Endothelial cell (in vitro differentiated cells): ENCODE data around the gene GPR4. TPM values are rescaled to one million over a fixed set of nuclear protein-coding genes. Genes with fewer than 3 reads are reported as not detected.

Experiments
- DNase-seq: peaks from one replicate; pipeline ENCODE4 v3.0.0; 2021; ENCODE audit warnings: low spot score
- H3K27ac Mint-ChIP-seq: one replicate; pipeline ENCODE4 v1.8.0; 2021; ENCODE audit warnings: mixed read lengths, inconsistent platforms; ENCODE audit not compliant: unreplicated experiment
- H3K27me3 Mint-ChIP-seq: one replicate; pipeline ENCODE4 v1.8.0; 2021; ENCODE audit warnings: mild to moderate bottlenecking, moderate library complexity, mixed read lengths, inconsistent platforms; ENCODE audit not compliant: unreplicated experiment
- H3K36me3 Mint-ChIP-seq: one replicate; pipeline ENCODE4 v1.8.0; 2021; ENCODE audit warnings: mild to moderate bottlenecking, low read depth, mixed read lengths, inconsistent platforms; ENCODE audit not compliant: unreplicated experiment
- H3K4me1 Mint-ChIP-seq: one replicate; pipeline ENCODE4 v1.8.0; 2021; ENCODE audit warnings: mild to moderate bottlenecking, mixed read lengths, inconsistent platforms; ENCODE audit not compliant: unreplicated experiment
- H3K4me3 Mint-ChIP-seq: one replicate; pipeline ENCODE4 v1.8.0; 2021; ENCODE audit warnings: mild to moderate bottlenecking, mixed read lengths, inconsistent platforms; ENCODE audit not compliant: unreplicated experiment
- H3K9me3 Mint-ChIP-seq: one replicate; pipeline ENCODE4 v1.8.0; 2021; ENCODE audit warnings: mixed read lengths, inconsistent platforms; ENCODE audit not compliant: unreplicated experiment
- total RNA-seq: library from RNA; stranded (reverse); fragmentation: NEBNext Ultra II Directional; extraction: Animal tissue kit (Norgen Biotek cat#: 25700); gene quantifications from one replicate; pipeline ENCODE4 v1.2.1, GENCODE V29; 2021; ENCODE audit not compliant: unreplicated experiment
- TF ChIP-seq, protein P1 (sequence below): fragments of 200-600 bp; sonication (generic); IDR thresholded peaks from one replicate; pipeline ENCODE4 v1.5.0; 2021; ENCODE audit warnings: antibody characterized with exemption; ENCODE audit not compliant: unreplicated experiment

GPR4 gene
- total RNA-seq, 1 donor from 2014 or later, result 13.5 TPM

DNA sequence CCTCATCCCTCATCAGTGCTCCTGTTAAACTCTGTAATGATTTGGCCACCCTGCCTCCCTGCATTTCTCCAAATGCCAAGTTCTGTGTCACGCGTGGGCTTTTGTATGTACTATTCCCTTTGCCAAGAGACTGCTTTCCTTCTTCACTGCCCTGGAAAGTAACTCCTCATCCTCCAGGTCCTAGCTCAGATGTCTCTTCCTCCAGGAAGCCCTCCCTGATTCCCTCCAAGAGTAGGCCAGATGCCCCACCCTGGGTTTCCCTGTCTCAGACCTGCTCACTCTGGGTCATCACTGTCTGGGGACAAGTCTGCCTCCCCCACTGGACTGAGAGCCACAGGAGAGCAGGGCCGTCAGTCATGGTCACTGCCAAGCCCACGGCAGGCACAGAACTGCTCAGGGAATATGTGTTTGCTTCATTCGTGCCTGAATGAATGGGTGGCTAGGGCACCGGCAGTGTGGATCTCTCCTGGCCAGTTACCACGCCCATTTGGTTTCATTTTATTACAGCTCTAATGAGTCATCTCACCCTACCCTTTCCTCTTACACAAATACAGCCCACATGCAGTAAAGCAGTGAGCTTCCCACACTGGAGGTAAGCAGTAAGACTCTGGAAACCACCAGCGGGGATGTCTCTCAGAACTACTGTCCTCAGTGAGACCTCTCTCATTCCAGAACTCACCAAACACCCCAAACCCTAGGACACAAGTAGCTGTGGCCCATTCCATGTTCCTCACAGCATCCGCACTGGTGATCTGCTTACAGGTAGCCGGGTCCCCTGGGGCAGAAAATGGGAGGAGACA is 12.1 kb upstream of the GPR4 start:
- Mint-ChIP-seq H3K27ac (peak overlapping the region; percentile 38), H3K4me1 (peaks cover 3% of the 10 kb centered on the region), H3K9me3 (no peaks in the 10 kb centered on the region), H3K36me3 (peaks cover 18% of the 10 kb centered on the region), H3K27me3 (peaks cover 6% of the 10 kb centered on the region), H3K4me3 (peak overlapping the region; percentile 73)
- no peak for DNase-seq
- TF ChIP-seq, protein P1, sequence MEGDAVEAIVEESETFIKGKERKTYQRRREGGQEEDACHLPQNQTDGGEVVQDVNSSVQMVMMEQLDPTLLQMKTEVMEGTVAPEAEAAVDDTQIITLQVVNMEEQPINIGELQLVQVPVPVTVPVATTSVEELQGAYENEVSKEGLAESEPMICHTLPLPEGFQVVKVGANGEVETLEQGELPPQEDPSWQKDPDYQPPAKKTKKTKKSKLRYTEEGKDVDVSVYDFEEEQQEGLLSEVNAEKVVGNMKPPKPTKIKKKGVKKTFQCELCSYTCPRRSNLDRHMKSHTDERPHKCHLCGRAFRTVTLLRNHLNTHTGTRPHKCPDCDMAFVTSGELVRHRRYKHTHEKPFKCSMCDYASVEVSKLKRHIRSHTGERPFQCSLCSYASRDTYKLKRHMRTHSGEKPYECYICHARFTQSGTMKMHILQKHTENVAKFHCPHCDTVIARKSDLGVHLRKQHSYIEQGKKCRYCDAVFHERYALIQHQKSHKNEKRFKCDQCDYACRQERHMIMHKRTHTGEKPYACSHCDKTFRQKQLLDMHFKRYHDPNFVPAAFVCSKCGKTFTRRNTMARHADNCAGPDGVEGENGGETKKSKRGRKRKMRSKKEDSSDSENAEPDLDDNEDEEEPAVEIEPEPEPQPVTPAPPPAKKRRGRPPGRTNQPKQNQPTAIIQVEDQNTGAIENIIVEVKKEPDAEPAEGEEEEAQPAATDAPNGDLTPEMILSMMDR, result no peak

DNA sequence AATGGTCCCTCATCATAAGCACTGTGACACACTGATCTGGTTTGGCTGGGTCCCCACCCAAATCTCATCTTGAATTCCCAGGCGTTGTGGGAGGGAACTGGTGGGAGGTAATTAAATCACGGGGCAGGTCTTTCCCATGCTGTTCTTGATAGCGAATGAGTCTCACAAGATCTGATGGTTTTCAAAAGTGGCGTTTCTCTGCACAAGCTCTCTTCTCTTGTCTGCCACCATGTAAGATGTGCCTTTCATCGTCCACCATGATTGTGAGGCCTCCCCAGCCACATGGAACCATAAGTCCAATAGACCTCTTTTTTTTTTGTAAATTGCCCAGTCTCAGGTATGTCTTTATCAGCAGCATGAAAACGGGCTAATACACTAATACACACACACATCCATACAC is 6.9 kb upstream of the GPR4 start:
- Mint-ChIP-seq H3K27me3 (peaks cover 4% of the 10 kb centered on the region), H3K4me1 (peaks cover 3% of the 10 kb centered on the region), H3K4me3 (peak overlapping the region; percentile 73), H3K9me3 (no peaks in the 10 kb centered on the region), H3K36me3 (peaks cover 17% of the 10 kb centered on the region), H3K27ac (peak overlapping the region; percentile 62)
- TF ChIP-seq, protein P1, result no peak
- no peak for DNase-seq

DNA sequence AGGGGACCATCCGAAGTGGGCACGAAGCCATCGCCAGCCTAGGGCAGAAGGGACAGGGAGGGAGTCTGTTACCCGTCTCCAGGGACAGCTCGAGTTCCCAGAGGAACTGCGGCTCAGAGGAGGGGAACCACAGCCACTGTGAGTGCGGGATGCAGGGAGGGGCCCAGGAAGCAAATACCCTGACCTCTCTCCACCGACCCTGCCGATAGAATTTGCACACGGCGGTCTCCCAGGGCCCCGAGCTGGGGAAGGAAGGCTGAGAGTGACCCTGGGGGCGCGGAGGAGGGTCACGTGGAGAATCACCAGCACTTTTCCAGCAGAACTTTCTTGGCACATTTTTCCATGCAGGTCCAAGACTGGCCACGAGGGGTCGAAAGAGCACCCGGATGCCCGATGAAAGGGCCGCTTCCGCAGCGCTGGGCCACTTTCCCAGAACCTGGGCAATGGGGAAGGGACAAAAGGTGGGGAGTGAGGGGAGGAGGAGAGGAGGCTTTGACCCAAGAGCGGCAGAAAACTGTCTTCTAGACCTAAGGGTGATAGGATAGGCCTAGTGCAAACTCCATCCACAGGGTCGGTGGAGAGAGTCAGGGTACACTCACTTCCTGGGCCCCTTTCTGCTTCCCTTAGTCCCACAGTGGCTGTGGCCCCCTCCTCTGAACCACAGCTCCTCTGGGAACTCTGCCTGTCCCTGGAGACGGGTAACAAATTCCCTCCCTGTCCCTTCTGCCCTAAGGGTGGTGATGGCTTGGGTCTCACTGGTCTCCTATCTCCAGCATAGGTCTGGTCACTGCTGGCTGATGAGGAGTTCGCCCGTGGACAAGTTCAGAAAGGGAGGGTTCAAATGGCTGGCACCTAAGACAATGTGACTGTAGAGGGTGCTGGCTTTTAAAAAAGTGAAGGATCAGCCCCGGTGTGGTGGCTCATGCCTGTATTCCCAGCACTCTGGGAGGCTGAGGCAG is 5.3 kb upstream of the GPR4 start:
- peak; percentile 85 for DNase-seq
- H3K4me1 Mint-ChIP-seq, result peaks cover 9% of the 10 kb centered on the region
- TF ChIP-seq, protein P1, result peak; percentile 94
- H3K27ac Mint-ChIP-seq, result peak overlapping the region; percentile 67
- peak overlapping the region; percentile 71 for H3K4me3 Mint-ChIP-seq
- H3K36me3 Mint-ChIP-seq, result peaks cover 13% of the 10 kb centered on the region
- H3K9me3 Mint-ChIP-seq, result no peaks in the 10 kb centered on the region
- peaks cover 7% of the 10 kb centered on the region for H3K27me3 Mint-ChIP-seq

DNA sequence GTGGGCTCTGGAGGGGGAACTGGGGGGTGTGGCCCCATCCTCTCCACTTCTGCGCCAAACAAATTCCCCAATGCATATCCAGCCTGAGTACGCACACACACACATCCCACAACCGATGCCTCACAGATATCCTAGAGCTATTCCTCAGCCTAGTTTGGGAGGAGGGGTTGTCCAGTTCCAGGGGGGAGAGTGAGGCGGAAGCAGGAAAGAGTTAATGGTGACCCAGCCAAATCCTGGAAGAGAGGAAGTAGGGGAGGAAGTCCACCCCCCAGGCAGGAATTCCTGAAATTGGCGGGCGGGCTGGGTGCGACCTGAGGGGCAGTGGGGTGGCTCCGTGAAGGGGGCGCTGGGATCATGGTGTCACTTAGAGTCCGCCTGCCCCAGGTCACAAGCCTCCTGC is 897 bp downstream of the GPR4 start:
- H3K27me3 Mint-ChIP-seq, result peaks cover 17% of the 10 kb centered on the region
- DNase-seq, result peak; percentile 36
- TF ChIP-seq, protein P1, result no peak
- peak overlapping the region; percentile 100 for H3K4me3 Mint-ChIP-seq
- H3K4me1 Mint-ChIP-seq, result peaks cover 59% of the 10 kb centered on the region
- peak overlapping the region; percentile 96 for H3K27ac Mint-ChIP-seq
- H3K36me3 Mint-ChIP-seq, result peaks cover 7% of the 10 kb centered on the region
- no peaks in the 10 kb centered on the region for H3K9me3 Mint-ChIP-seq
